ENCODE measurements around the gene ASB7. TPM values are rescaled to one million over a fixed set of nuclear protein-coding genes. Genes with fewer than 3 reads are reported as not detected.

Gene ASB7
- total RNA-seq, 2 donors from 2014 or later: 14.3 to 16.2 TPM

GRCh38 chr15:100614336-100614735 is 11.9 kb downstream of the ASB7 start:
- no peaks in the 10 kb centered on the region for H3K9me3 ChIP-seq (ENCODE audit: control insufficient read depth, low read length)
- Mint-ChIP-seq H3K4me1 (no peaks in the 10 kb centered on the region), H3K36me3 (ENCODE audit: low read depth) (peaks cover 55% of the 10 kb centered on the region), H3K27me3 (ENCODE audit: insufficient read depth) (no peaks in the 10 kb centered on the region), H3K9me3 (no peaks in the 10 kb centered on the region), H3K27ac (no peak overlapping the region), H3K4me3 (no peak overlapping the region)
- no peaks in the 10 kb centered on the region for H3K4me1 ChIP-seq (ENCODE audit: control insufficient read depth, insufficient read depth, low read length)
- H3K4me3 ChIP-seq (ENCODE audit: low read length): no peak overlapping the region
- no peaks in the 10 kb centered on the region for H3K27me3 ChIP-seq (ENCODE audit: control insufficient read depth, insufficient read depth, low read length, poor library complexity, severe bottlenecking)
- 97 to 100% methylated on average over 2 of the region's 2 CpGs for WGBS, 2 experiments (ENCODE audit: insufficient coverage in 1 of 2, insufficient read length in 1 of 2)
- peaks cover 46% of the 10 kb centered on the region for H3K36me3 ChIP-seq (ENCODE audit: control insufficient read depth, insufficient read depth, low read length)
- H3K27ac ChIP-seq (ENCODE audit: low read depth, low read length): no peak overlapping the region
- no peak overlapping the region for H3K9ac ChIP-seq (ENCODE audit: extremely low read depth, low read length, poor library complexity, severe bottlenecking)
- DNase-seq: no peak
- no peak for TF ChIP-seq CTCF (conservative IDR thresholded peaks at IDR 0.05)

- WGBS, 2 experiments (ENCODE audit: insufficient coverage in 1 of 2, insufficient read length in 1 of 2): 100% methylated on average over 2 of the region's 4 CpGs; no CpG with 5 or more reads in 1 of the 2 experiments
- H3K4me3 Mint-ChIP-seq: no peak overlapping the region
- Histone ChIP-seq H3K4me3 (ENCODE audit: low read length) (no peak overlapping the region), H3K27me3 (ENCODE audit: control insufficient read depth, insufficient read depth, low read length, poor library complexity, severe bottlenecking) (no peaks in the 10 kb centered on the region), H3K9ac (ENCODE audit: extremely low read depth, low read length, poor library complexity, severe bottlenecking) (no peak overlapping the region), H3K36me3 (ENCODE audit: control insufficient read depth, insufficient read depth, low read length) (peaks cover 46% of the 10 kb centered on the region), H3K9me3 (ENCODE audit: control insufficient read depth, low read length) (no peaks in the 10 kb centered on the region), H3K4me1 (ENCODE audit: control insufficient read depth, insufficient read depth, low read length) (no peaks in the 10 kb centered on the region), H3K27ac (ENCODE audit: low read depth, low read length) (no peak overlapping the region)
- no peaks in the 10 kb centered on the region for H3K9me3 Mint-ChIP-seq
- H3K4me1 Mint-ChIP-seq: no peaks in the 10 kb centered on the region
- peaks cover 55% of the 10 kb centered on the region for H3K36me3 Mint-ChIP-seq (ENCODE audit: low read depth)
- no peak for TF ChIP-seq CTCF (conservative IDR thresholded peaks at IDR 0.05)
- H3K27me3 Mint-ChIP-seq (ENCODE audit: insufficient read depth): no peaks in the 10 kb centered on the region
- no peak for DNase-seq
- no peak overlapping the region for H3K27ac Mint-ChIP-seq
These were observed 12.5 kb downstream of the ASB7 start for GRCh38 chr15:100614918-100615317.

- Histone ChIP-seq H3K27me3 (ENCODE audit: control insufficient read depth, insufficient read depth, low read length, poor library complexity, severe bottlenecking) (no peaks in the 10 kb centered on the region), H3K9ac (ENCODE audit: extremely low read depth, low read length, poor library complexity, severe bottlenecking) (no peak overlapping the region), H3K36me3 (ENCODE audit: control insufficient read depth, insufficient read depth, low read length) (peaks cover 48% of the 10 kb centered on the region), H3K9me3 (ENCODE audit: control insufficient read depth, low read length) (no peaks in the 10 kb centered on the region), H3K4me3 (ENCODE audit: low read length) (no peak overlapping the region), H3K4me1 (ENCODE audit: control insufficient read depth, insufficient read depth, low read length) (no peaks in the 10 kb centered on the region), H3K27ac (ENCODE audit: low read depth, low read length) (no peak overlapping the region)
- Mint-ChIP-seq H3K36me3 (ENCODE audit: low read depth) (peaks cover 58% of the 10 kb centered on the region), H3K4me1 (no peaks in the 10 kb centered on the region), H3K27me3 (ENCODE audit: insufficient read depth) (no peaks in the 10 kb centered on the region), H3K27ac (no peak overlapping the region), H3K9me3 (no peaks in the 10 kb centered on the region), H3K4me3 (no peak overlapping the region)
- DNase-seq: no peak
- WGBS, 2 experiments (ENCODE audit: insufficient coverage in 1 of 2, insufficient read length in 1 of 2): 73 to 100% methylated on average over 3 to 5 of the region's 5 CpGs
- TF ChIP-seq CTCF (conservative IDR thresholded peaks at IDR 0.05): no peak
These were observed 13.4 kb downstream of the ASB7 start for GRCh38 chr15:100615801-100616200.
